Vagina (tissue), 2 donors: ENCODE results near the gene HOXB5. TPM values are rescaled to one million over a fixed set of nuclear protein-coding genes. Genes with fewer than 3 reads are reported as not detected.

Source experiments
- DNase-seq, 2 donors: peaks; one replicate each; pipeline ENCODE4 v3.0.0-alpha.2; 2017; ENCODE audit errors: extremely low spot score in 2 of 2
- H3K27ac ChIP-seq: fragments of 200-600 bp; sonication (generic); one replicate; pipeline ENCODE4 v1.5.1; 2019
- H3K27me3 ChIP-seq: fragments of 200-600 bp; sonication (generic); one replicate; pipeline ENCODE4 v1.5.1; 2019
- H3K36me3 ChIP-seq, 2 donors: fragments of 200-600 bp; sonication (generic); one replicate each; pipeline ENCODE4 v1.5.1; 2017 to 2019
- H3K4me1 ChIP-seq: fragments of 200-600 bp; sonication (generic); one replicate; pipeline ENCODE4 v1.5.1; 2019
- H3K4me3 ChIP-seq, 2 donors: fragments of 200-600 bp; sonication (generic); 1 replicate in 1 of 2; 2 replicates in 1 of 2; pipeline ENCODE4 v1.5.1; 2016 to 2019
- H3K9me3 ChIP-seq: fragments of 200-600 bp; sonication (generic); one replicate; pipeline ENCODE4 v1.5.1; 2019
- POLR2A ChIP-seq, 2 donors: fragments of 450-650 bp; IDR thresholded peaks; one replicate each; pipeline ENCODE4 v1.6.1; 2017; ENCODE audit warnings: antibody characterized with exemption in 2 of 2, mild to moderate bottlenecking in 2 of 2, moderate library complexity in 2 of 2
- POLR2AphosphoS5 ChIP-seq, 2 donors: sonication (generic); formaldehyde crosslinking; IDR thresholded peaks; one replicate each; pipeline ENCODE4 v1.9.0; 2017; ENCODE audit warnings: antibody characterized with exemption in 2 of 2, mild to moderate bottlenecking in 2 of 2, low read depth in 1 of 2; ENCODE audit not compliant: insufficient read depth in 1 of 2
- intact Hi-C: fragments of 100-400 bp; cut with DNase I; formaldehyde crosslinking; loops from one replicate; pipeline ENCODE4 v1.15.1; 2023
- total RNA-seq: library from RNA; depleted of rRNA; stranded (reverse); fragments of >200 nt; gene quantifications from one replicate; pipeline ENCODE4 v1.2.3, GENCODE V29; 2016
- TF ChIP-seq, protein P1 (sequence below), 3 experiments: fragments of 450-650 bp in 2 of 3; fragments of 200-600 bp in 1 of 3; sonication (generic) in 1 of 3; IDR thresholded peaks; one replicate each; pipeline ENCODE4 v1.5.1; 2017 to 2019; ENCODE audit warnings: antibody characterized with exemption in 3 of 3, mild to moderate bottlenecking in 2 of 3, moderate library complexity in 2 of 3

Gene HOXB5
- total RNA-seq, 1 donor from 2014 or later: 0.74 TPM

DNA sequence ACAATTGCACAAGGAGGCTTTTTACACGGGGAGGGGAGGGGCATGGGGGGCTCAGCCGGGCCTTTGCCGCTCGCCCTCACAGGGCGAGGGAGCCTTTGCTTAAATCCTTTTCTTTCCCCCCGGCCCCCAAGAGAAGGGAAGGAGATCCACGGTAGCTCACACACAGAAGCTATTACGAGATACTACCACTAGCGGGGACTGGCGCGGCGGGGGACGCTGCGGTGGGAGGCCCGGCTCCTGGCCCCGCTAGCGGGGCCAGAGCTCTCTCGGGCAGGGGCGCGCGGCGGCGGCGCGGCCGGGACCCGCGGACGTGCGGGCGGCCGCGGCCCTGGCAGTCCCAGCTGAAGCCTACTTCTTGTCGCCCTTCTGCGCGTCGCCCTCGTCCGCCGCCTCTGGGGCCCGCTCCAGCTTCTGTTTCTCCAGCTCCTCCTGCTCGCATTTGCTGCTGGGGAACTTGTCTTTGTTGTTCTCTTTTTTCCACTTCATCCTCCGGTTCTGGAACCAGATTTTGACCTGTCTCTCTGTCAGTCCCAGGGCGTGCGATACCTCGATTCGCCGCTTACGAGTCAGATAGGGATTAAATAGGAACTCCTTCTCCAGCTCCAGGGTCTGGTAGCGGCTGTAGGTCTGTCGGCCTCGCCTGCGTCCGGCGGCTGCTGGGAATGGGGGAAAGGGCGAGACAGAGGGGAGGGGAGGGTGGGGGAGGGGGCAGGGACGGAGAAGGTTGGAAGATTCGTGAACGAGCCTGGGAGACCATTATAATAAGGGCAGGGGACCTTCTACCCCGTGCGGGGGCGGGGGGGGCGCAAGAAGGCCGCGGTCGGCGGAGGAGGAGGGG is 19.5 kb upstream of the HOXB5 start:
- no peak for DNase-seq
- intact Hi-C loops: no loop called here
- Histone ChIP-seq H3K27ac (peak overlapping the region; percentile 49), H3K4me3 (peak overlapping the region; percentile 42 to 60), H3K36me3 (no peaks in the 10 kb centered on the region), H3K4me1 (peaks cover 34% of the 10 kb centered on the region), H3K27me3 (peaks cover 18% of the 10 kb centered on the region), H3K9me3 (no peaks in the 10 kb centered on the region)
- TF ChIP-seq POLR2A (IDR thresholded peaks at IDR 0.05): no peak

DNA sequence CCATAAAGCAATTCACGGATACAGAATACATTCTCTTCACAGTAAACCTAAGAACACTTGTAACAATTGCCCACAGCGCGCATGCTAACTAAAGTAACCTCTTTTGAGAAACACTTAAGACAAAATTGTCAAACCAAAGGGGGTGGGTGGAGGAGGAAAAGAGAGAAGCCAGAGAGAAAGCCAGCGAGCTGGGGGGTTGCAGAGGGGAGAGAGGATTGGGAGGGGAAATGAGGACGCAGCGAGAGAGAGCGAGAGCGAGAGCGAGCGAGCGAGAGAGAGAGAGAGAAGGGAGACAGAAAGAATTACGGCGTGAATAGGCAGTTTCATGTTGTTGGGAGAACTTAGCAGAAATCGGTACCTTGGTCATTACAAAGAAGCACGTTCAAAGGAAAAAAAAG is 18.9 kb upstream of the HOXB5 start:
- Histone ChIP-seq H3K27ac (peak overlapping the region; percentile 49), H3K27me3 (peaks cover 18% of the 10 kb centered on the region), H3K4me1 (peaks cover 28% of the 10 kb centered on the region), H3K9me3 (no peaks in the 10 kb centered on the region), H3K36me3 (no peaks in the 10 kb centered on the region), H3K4me3 (peak overlapping the region; percentile 42 to 60)
- no peak for DNase-seq
- no peak for TF ChIP-seq POLR2AphosphoS5 (IDR thresholded peaks at IDR 0.05; ENCODE audit: insufficient read depth in 1 of 2, low read depth in 1 of 2)
- TF ChIP-seq, protein P1, sequence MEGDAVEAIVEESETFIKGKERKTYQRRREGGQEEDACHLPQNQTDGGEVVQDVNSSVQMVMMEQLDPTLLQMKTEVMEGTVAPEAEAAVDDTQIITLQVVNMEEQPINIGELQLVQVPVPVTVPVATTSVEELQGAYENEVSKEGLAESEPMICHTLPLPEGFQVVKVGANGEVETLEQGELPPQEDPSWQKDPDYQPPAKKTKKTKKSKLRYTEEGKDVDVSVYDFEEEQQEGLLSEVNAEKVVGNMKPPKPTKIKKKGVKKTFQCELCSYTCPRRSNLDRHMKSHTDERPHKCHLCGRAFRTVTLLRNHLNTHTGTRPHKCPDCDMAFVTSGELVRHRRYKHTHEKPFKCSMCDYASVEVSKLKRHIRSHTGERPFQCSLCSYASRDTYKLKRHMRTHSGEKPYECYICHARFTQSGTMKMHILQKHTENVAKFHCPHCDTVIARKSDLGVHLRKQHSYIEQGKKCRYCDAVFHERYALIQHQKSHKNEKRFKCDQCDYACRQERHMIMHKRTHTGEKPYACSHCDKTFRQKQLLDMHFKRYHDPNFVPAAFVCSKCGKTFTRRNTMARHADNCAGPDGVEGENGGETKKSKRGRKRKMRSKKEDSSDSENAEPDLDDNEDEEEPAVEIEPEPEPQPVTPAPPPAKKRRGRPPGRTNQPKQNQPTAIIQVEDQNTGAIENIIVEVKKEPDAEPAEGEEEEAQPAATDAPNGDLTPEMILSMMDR (IDR thresholded peaks at IDR 0.05): no peak
- TF ChIP-seq POLR2A (IDR thresholded peaks at IDR 0.05): no peak
- intact Hi-C loops: no loop called here

DNA sequence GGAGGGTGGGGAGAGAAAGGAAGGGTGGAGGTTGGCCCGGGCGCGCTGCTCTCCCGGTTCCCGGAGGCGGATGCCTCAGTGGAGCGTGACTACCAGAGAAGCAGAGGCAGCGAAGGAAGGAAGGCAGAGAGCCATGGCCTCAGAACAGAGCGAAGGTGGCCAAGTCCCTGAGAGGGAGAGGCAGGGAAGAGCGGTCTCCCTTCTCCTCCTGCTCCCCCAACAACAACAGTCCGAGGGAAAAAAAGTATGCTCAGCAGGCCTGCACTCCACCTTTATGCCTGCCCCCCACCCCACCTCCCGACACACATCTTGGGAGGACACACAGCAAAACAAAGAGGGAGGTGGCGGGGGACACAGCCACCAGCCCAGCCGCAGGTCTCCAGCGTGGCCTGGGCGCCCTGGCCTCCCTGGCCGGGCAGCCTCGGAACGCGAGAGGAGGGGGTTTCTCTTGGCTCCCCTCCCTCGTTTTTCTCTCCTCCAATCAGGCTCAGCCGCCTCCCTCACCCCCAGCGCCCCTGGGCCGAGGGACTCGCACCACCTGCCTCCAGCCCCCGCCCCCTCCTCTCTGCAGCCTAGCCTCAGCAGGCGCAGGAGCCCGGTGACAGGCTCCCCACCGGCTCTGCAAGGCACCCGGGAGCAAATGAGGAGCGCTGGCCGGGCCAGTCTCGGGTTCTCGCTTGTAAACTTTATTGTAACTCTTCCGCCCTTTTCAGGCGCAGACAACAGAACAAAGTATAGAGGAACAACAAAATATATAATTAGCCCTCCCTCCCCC is 18.3 kb upstream of the HOXB5 start:
- H3K36me3 ChIP-seq: no peaks in the 10 kb centered on the region
- intact Hi-C loops: no loop called here
- DNase-seq: no peak
- peak overlapping the region; percentile 49 for H3K27ac ChIP-seq
- peaks cover 28% of the 10 kb centered on the region for H3K4me1 ChIP-seq
- H3K9me3 ChIP-seq: no peaks in the 10 kb centered on the region
- peaks cover 18% of the 10 kb centered on the region for H3K27me3 ChIP-seq
- H3K4me3 ChIP-seq: peak overlapping the region; percentile 42 to 60
- no peak for TF ChIP-seq POLR2A (IDR thresholded peaks at IDR 0.05)
- TF ChIP-seq, protein P1 (IDR thresholded peaks at IDR 0.05): no peak
- no peak for TF ChIP-seq POLR2AphosphoS5 (IDR thresholded peaks at IDR 0.05; ENCODE audit: insufficient read depth in 1 of 2, low read depth in 1 of 2)

DNA sequence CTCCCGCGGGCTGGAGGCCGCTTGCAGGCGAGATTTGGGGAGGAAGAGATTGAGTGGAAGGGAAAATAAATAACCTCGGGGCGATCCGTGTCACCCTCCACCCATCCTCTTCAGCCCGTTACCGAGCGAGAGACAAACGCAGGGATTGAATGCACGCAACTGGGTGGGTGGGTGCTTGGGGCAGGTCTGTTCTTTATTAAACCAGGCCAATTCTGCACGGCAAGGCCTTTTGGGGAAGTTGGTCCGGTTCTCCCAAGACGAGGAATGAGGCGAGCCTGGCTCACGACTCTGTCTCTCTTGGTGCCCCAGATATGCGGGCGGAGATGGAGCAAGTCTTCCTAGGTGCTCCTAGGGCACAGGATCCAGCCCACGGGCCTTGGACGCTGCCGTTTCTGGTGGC is 17.6 kb upstream of the HOXB5 start:
- H3K4me1 ChIP-seq: peaks cover 28% of the 10 kb centered on the region
- DNase-seq: no peak

More for the DNA sequence above, 17.6 kb upstream of the HOXB5 start:
- TF ChIP-seq, protein P1 (IDR thresholded peaks at IDR 0.05): no peak
- TF ChIP-seq POLR2A (IDR thresholded peaks at IDR 0.05): no peak
- peak overlapping the region; percentile 49 for H3K27ac ChIP-seq
- intact Hi-C loops: no loop called here
- H3K9me3 ChIP-seq: no peaks in the 10 kb centered on the region
- H3K36me3 ChIP-seq: no peaks in the 10 kb centered on the region
- peak overlapping the region; percentile 42 to 60 for H3K4me3 ChIP-seq
- peaks cover 18% of the 10 kb centered on the region for H3K27me3 ChIP-seq
